HCT116 (cell line): ENCODE measurements around the gene NLRC5. TPM values are rescaled to one million over a fixed set of nuclear protein-coding genes. Genes with fewer than 3 reads are reported as not detected.
A peak's percentile ranks its signal among the peaks of the same experiment; 100 is the strongest.

Experiments used
- ATAC-seq: fragments of 200-7000 bp; cut with Tn5 transposase; 2 replicates; pipeline ENCODE4 v1.9.1; 2020; ENCODE audit warnings: mild to moderate bottlenecking, moderate library complexity
- BruUV-seq: library from RNA; stranded (reverse); fragments of 400-500 nt; replicated peaks from 2 replicates; lab custom pipeline; 2021; lab: Mats Ljungman, UMichigan
- CTCF ChIA-PET: fragments of 300-600 bp; sonication (Branson Sonifier 250); formaldehyde crosslinking; loops from one replicate; lab custom pipeline; 2021; ENCODE audit warnings: antibody characterized with exemption; lab: Charles Lee
- POLR2A ChIA-PET: fragments of 300-600, 350-600 bp; sonication (Branson Sonifier 250); formaldehyde crosslinking; loops from one replicate; lab custom pipeline; 2021; ENCODE audit warnings: antibody characterized with exemption; lab: Charles Lee
- RAD21 ChIA-PET, 2 experiments: fragments of 300-600 bp; sonication (Branson Sonifier 250); formaldehyde crosslinking; loops; one replicate each; lab custom pipeline; 2023; ENCODE audit warnings: low total read pairs in 2 of 2; ENCODE audit not compliant: uncharacterized antibody in 2 of 2, unreplicated experiment in 2 of 2, low non-redundant PET in 1 of 2; lab: Charles Lee
- DNase-seq: peaks from one replicate; pipeline ENCODE4 v3.0.0-alpha.2; 2010; ENCODE audit warnings: low read depth, low spot score
- H2AFZ ChIP-seq: fragments of 200-600 bp; shearing (Covaris generic), sonication (generic); 2 replicates; pipeline ENCODE4 v1.6.1; 2017; ENCODE audit warnings: low read depth, mixed run types, mixed read lengths, antibody characterized with exemption, low read length; ENCODE audit not compliant: poor library complexity, severe bottlenecking
- H3K27ac ChIP-seq: 2 replicates; pipeline ENCODE4 v1.5.1; 2012; ENCODE audit warnings: low read depth, low read length
- H3K27me3 ChIP-seq: fragments of 200-600 bp; sonication (generic); 2 replicates; pipeline ENCODE4 v1.6.1; 2016; ENCODE audit warnings: mixed run types, low read length, mixed read lengths; ENCODE audit not compliant: insufficient read depth
- H3K36me3 ChIP-seq, 2 experiments: fragments of 200-500 bp in 1 of 2; fragments of 200-600 bp in 1 of 2; sonication (Bioruptor generic) in 1 of 2; sonication (generic) in 1 of 2; 2 replicates each; pipeline versions ENCODE4 v1.5.1 to v1.6.1; 2014 to 2016; ENCODE audit warnings: low read length in 2 of 2, inconsistent platforms in 1 of 2, mixed read lengths in 1 of 2, mixed run types in 1 of 2; ENCODE audit not compliant: insufficient read depth in 2 of 2, control insufficient read depth in 1 of 2
- H3K4me1 ChIP-seq, 2 experiments: fragments of 200-600 bp in 1 of 2; sonication (generic) in 1 of 2; 2 replicates each; pipeline versions ENCODE4 v1.5.1 to v1.6.1; 2012 to 2017; ENCODE audit warnings: low read length in 2 of 2, inconsistent platforms in 1 of 2, mild to moderate bottlenecking in 1 of 2, mixed read lengths in 1 of 2, mixed run types in 1 of 2, moderate library complexity in 1 of 2; ENCODE audit not compliant: insufficient read depth in 2 of 2, control insufficient read depth in 1 of 2
- H3K4me2 ChIP-seq: fragments of 200-600 bp; sonication (generic); 2 replicates; pipeline ENCODE4 v1.6.1; 2017; ENCODE audit warnings: mixed run types, low read length, mixed read lengths
- H3K4me3 ChIP-seq, 2 experiments: fragments of 200-600 bp in 1 of 2; sonication (generic) in 1 of 2; replicated peaks in 1 of 2; 2 replicates each; pipeline ENCODE4 v1.5.1; 2011 to 2016; ENCODE audit warnings: low read length in 2 of 2, control low read depth in 1 of 2, low read depth in 1 of 2, mild to moderate bottlenecking in 1 of 2, mixed read lengths in 1 of 2, mixed run types in 1 of 2
- H3K79me2 ChIP-seq: fragments of 200-600 bp; sonication (generic); 2 replicates; pipeline ENCODE4 v1.6.1; 2017; ENCODE audit warnings: mild to moderate bottlenecking, mixed run types, low read length, moderate library complexity, mixed read lengths; ENCODE audit not compliant: insufficient read depth
- H3K9ac ChIP-seq: fragments of 200-600 bp; sonication (generic); 2 replicates; pipeline ENCODE4 v1.6.1; 2016; ENCODE audit warnings: low read length, mixed read lengths
- H3K9me2 ChIP-seq: fragments of 200-600 bp; sonication (generic), shearing (Covaris generic); 2 replicates; pipeline ENCODE4 v1.6.1; 2017; ENCODE audit warnings: mixed run types, mild to moderate bottlenecking, moderate library complexity; ENCODE audit not compliant: insufficient read depth
- H3K9me3 ChIP-seq, 2 experiments: fragments of 200-500 bp in 1 of 2; fragments of 200-600 bp in 1 of 2; sonication (Bioruptor generic) in 1 of 2; sonication (generic) in 1 of 2; 2 replicates each; pipeline ENCODE4 v1.6.1; 2014 to 2017; ENCODE audit warnings: low read length in 2 of 2, mixed read lengths in 2 of 2, inconsistent platforms in 1 of 2, low read depth in 1 of 2, mild to moderate bottlenecking in 1 of 2, mixed run types in 1 of 2, moderate library complexity in 1 of 2; ENCODE audit not compliant: control insufficient read depth in 1 of 2, insufficient read depth in 1 of 2
- H4K20me1 ChIP-seq: fragments of 200-600 bp; sonication (generic), shearing (Covaris generic); 2 replicates; pipeline ENCODE4 v1.6.1; 2017; ENCODE audit warnings: mixed run types, mild to moderate bottlenecking, moderate library complexity; ENCODE audit not compliant: insufficient read depth
- CTCF ChIP-seq, 3 experiments: fragments of 200-600 bp in 1 of 3; sonication (generic) in 1 of 3; IDR thresholded peaks in 2 of 3; conservative IDR thresholded peaks in 1 of 3; 2 replicates each; pipeline ENCODE4 v1.5.1; 2012 to 2017; ENCODE audit warnings: low read depth in 2 of 3, low read length in 2 of 3, antibody characterized with exemption in 1 of 3, borderline replicate concordance in 1 of 3, control low read depth in 1 of 3, mild to moderate bottlenecking in 1 of 3, mixed read lengths in 1 of 3, mixed run types in 1 of 3, moderate library complexity in 1 of 3; ENCODE audit not compliant: insufficient read depth in 1 of 3
- ZFX ChIP-seq: fragments of 450-650 bp; IDR thresholded peaks from 2 replicates; pipeline ENCODE4 v1.6.1; 2017
- intact Hi-C: fragments of 100-400 bp; cut with micrococcal nuclease; formaldehyde crosslinking; loops from 2 replicates; pipeline ENCODE4 v1.10.0; 2022
- total RNA-seq: library from RNA; stranded (reverse); gene quantifications from one replicate; pipeline ENCODE4 v1.2.1, GENCODE V29; 2021; ENCODE audit not compliant: unreplicated experiment

The NLRC5 gene
- total RNA-seq, 1 experiment from 2014 or later = 10.4 TPM

- Histone ChIP-seq H3K9me2 (no peaks in the 10 kb centered on the region), H3K4me2 (peak overlapping the region; percentile 94), H4K20me1 (no peaks in the 10 kb centered on the region), H3K27me3 (no peaks in the 10 kb centered on the region), H3K9me3 (no peaks in the 10 kb centered on the region), H3K79me2 (peaks cover 20% of the 10 kb centered on the region; the same call in 1 of the 2 replicates), H3K27ac (peak overlapping the region; percentile 87), H3K9ac (peak overlapping the region; percentile 70), H3K4me3 (peak overlapping the region; percentile 58 to 70), H3K36me3 (no peaks in the 10 kb centered on the region), H2AFZ (no peak overlapping the region), H3K4me1 (peaks cover 20 to 29% of the 10 kb centered on the region in 2 experiments)
- CTCF ChIA-PET = interaction anchor here (0.6 to 2.3 kb wide), 16 partner anchors 8 to 1725 kb away, joined by 3 to 8 read pairs (median 4); partner anchors contain the start of gene PSME3IP1
- RAD21 ChIA-PET = no interaction called here
- TF ChIP-seq ZFX = no peak
- peak; percentile 35 to 52 (median 48); a peak in 4 of 6 replicates for TF ChIP-seq CTCF (IDR thresholded peaks at IDR 0.05 in 2 of 3, conservative IDR thresholded peaks at IDR 0.05 in 1 of 3; ENCODE audit: borderline replicate concordance in 1 of 3, insufficient read depth in 1 of 3, low read depth in 2 of 3, low read length in 2 of 3)
- intact Hi-C loops = no loop called here
- POLR2A ChIA-PET = interaction anchor here (0.6 kb wide), 2 partner anchors 55 to 188 kb away, joined by 3 to 5 read pairs; no protein-coding TSS in a partner anchor
- no TSS peak for BruUV-seq
- DNase-seq = no peak
- peak; percentile 58 for ATAC-seq
These were observed 103.5 kb downstream of the NLRC5 start for GRCh38 chr16:57092786-57093411.
